Activated naive CD4-positive, alpha-beta T cell (primary cell): ENCODE measurements around the gene PCDHAC1.

Experiments
- DNase-seq, 4 experiments: peaks; one replicate each; lab custom pipeline; 2025; lab: John Stamatoyannopoulos, UW

PCDHAC1 gene

DNA sequence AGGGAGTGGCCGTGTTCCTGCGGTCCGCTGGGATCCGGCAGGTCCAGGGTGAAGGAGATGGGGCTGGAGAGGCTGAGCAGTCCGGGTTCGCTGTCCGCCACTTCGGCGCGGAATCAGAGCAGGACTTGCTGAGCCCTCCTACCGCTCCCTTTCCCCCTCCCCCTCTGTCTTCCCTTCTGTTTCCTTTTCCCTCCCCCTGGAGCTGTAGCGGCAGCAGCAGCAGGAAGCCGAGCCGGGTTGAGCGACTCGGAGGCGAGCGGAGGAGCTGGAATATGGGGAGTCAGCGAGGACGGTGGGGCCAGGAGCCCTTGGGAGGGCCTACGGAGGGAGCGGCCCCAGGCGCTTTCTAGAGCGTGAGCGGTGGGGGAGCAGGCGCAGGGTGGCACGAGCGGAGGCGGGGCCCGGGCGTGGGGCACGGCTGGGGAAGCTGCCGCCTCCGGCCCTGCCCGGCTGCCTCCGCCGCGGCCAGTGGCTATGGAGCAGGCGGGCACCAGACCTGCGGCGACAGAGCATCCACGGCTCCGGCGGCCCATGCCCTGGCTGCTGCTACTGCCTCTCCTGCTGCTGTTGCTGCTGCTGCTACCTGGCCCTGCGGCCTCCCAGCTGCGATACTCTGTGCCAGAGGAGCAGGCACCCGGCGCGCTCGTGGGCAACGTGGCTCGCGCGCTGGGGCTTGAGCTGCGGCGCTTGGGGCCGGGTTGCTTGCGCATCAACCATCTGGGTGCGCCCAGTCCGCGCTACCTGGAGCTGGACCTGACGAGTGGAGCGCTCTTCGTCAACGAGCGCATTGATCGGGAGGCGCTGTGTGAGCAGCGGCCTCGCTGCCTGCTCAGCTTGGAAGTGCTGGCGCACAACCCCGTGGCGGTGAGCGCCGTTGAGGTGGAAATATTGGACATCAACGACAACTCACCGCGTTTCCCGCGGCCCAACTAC lies 40.5 kb downstream of the PCDHAC1 start, which contains the start of gene PCDHAC2:
Gene PCDHAC2, plus strand, starts transcription at position 184 of the 933 bp plus-strand sequence. Its CDS starts 291 bp downstream, at position 475.
- no peak for DNase-seq

DNA sequence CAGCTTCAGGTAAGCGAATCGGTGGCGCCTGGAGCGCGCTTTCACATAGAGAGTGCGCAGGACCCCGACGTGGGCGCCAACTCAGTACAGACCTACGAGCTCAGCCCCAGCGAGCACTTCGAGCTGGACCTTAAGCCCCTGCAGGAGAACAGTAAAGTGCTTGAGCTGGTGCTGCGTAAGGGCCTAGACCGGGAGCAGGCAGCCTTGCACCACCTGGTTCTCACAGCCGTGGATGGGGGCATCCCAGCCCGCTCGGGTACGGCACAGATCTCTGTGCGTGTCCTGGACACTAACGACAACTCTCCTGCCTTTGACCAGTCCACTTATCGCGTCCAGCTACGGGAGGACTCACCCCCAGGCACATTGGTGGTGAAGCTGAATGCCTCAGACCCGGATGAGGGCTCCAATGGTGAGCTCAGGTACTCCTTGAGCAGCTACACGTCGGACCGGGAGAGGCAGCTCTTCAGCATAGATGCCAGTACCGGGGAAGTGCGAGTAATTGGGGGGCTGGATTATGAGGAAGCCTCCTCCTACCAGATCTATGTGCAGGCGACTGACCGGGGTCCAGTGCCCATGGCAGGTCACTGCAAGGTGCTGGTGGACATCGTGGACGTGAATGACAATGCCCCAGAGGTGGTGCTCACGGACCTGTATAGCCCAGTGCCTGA lies 41.3 kb downstream of the PCDHAC1 start:
- DNase-seq = no peak

DNA sequence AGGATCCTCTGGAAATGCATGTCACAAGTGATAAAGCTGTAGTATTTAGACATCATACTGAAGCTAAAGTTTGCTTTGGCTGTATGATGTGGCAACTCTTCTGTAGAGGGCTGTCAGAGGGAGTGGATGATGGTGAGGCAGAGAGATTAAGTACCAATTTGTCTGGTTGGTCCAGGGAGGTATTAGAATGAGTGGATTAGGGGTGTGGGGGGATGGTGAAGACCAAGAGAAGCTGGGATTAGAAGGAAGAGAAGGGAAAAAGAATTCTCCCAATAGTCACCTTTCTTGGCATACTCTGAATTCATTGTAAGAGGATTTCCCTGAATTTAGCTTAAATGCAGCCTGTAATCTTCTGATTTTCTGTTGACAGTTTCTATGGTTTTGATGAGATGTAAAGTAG lies 43.8 kb downstream of the PCDHAC1 start:
- DNase-seq = no peak

DNA sequence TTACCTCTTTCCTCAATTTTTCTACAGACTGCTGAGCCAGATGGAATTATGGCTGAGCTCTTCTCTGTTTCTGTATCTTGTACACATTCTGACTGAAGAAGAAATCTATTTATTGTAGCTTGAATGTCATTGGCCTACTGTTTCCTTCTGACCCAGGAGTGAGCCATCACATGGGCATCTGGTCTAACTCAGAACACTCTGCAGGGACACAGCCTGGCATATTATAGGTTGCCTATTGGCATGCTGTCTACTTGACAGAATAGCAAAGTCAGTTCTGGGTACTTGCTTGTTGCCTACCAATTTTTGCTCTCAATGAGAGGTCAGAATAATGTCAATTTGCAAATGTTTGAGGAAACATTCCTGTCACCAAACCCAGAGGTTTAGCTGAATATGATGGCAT lies 47.5 kb downstream of the PCDHAC1 start:
- DNase-seq = no peak

DNA sequence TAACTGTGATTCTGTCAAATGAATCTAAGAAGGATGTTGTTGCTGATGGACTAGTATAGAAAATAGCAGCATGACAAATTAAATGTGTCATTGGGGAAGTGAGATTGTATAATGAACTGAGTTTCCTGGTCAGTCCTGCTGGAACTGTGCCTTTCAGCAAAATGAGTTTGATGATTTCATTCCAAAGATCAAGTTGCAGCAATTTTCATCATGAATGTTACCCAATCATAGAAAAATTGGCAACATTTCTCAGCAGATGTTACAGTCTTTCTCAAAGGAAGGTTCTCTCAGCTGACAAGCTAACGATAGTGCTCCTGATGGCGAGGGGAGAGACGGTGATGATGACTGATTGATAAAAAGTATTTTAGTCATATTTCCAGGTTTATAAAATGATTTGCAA lies 50.9 kb downstream of the PCDHAC1 start:
- DNase-seq = no peak

DNA sequence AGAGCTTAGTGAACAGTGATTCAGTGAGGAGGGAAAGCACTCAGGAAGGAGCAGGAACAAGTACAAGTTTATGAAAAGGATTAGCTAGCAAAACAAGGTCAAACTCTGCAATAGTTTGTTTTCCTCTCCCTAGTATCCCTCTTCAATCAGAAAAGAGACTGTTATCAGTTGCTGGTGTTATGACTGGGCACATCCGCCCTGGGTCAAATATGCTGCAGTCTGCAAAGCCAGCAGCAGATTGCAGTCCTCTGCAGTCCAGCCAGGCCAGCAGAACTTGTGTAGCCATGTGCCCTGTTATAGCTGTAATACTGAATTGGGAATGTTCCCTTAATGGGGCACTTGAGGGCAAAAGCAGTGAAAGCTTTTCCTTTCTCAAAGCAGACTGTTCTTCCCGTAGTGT lies 52.2 kb downstream of the PCDHAC1 start:
- DNase-seq = no peak

DNA sequence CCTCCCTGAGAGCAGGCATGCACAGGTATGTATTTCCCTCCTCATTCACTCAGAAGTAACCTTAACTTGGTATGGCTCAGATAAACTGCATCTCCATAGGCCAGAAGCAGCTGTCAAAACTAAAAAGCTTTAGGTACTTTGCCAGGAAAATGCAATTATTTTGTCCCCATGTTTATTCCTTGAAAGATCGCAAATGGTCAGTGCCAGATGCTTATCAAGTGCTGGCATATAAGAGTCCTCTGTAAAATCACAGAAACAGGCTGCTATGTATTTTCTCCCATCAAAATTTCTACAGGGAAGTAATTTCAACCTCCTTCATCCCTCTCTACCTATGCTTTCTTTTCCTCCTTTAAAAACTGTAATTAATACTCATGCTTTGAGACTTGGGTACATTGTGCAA lies 52.9 kb downstream of the PCDHAC1 start:
- no peak for DNase-seq
